Neural crest cell (in vitro differentiated cells): ENCODE data around the gene GMIP. TPM values are rescaled to one million over a fixed set of nuclear protein-coding genes. Genes with fewer than 3 reads are reported as not detected.
"Not testable (repeated sequence)": the region's sequence is repeated elsewhere in the genome, so short reads cannot be mapped to it uniquely, and the experiment has no call there.

ENCODE experiments used
- DNase-seq: peaks from one replicate; pipeline ENCODE4 v3.0.0; 2021; ENCODE audit warnings: low read depth, mixed read lengths, low spot score
- H3K27ac Mint-ChIP-seq: one replicate; pipeline ENCODE4 v1.8.0; 2021; ENCODE audit warnings: mild to moderate bottlenecking, mixed read lengths; ENCODE audit not compliant: unreplicated experiment
- H3K27me3 Mint-ChIP-seq: 2 replicates; pipeline ENCODE4 v1.8.0; 2021; ENCODE audit warnings: low read depth, mild to moderate bottlenecking, mixed read lengths
- H3K36me3 Mint-ChIP-seq: 2 replicates; pipeline ENCODE4 v1.8.0; 2021; ENCODE audit warnings: low read depth, mild to moderate bottlenecking, mixed read lengths
- H3K4me1 Mint-ChIP-seq: 2 replicates; pipeline ENCODE4 v1.8.0; 2021; ENCODE audit warnings: mixed read lengths
- H3K4me3 Mint-ChIP-seq: one replicate; pipeline ENCODE4 v1.8.0; 2021; ENCODE audit warnings: mild to moderate bottlenecking, mixed read lengths
- H3K9me3 Mint-ChIP-seq: 2 replicates; pipeline ENCODE4 v1.8.0; 2021; ENCODE audit warnings: mixed read lengths
- long read RNA-seq: library from polyadenylated mRNA; unstranded; transcript quantifications from one replicate; pipeline ENCODE4 v2.0.0, GENCODE V29; 2020
- total RNA-seq: library from RNA; stranded (reverse); gene quantifications from 2 replicates; pipeline ENCODE4 v1.2.1, GENCODE V29; 2021
- TF ChIP-seq, protein P1 (sequence below): fragments of 200-600 bp; sonication (generic); conservative IDR thresholded peaks from 2 replicates; pipeline ENCODE4 v1.5.0; 2021; ENCODE audit warnings: antibody characterized with exemption, mild to moderate bottlenecking

Gene GMIP, protein sequence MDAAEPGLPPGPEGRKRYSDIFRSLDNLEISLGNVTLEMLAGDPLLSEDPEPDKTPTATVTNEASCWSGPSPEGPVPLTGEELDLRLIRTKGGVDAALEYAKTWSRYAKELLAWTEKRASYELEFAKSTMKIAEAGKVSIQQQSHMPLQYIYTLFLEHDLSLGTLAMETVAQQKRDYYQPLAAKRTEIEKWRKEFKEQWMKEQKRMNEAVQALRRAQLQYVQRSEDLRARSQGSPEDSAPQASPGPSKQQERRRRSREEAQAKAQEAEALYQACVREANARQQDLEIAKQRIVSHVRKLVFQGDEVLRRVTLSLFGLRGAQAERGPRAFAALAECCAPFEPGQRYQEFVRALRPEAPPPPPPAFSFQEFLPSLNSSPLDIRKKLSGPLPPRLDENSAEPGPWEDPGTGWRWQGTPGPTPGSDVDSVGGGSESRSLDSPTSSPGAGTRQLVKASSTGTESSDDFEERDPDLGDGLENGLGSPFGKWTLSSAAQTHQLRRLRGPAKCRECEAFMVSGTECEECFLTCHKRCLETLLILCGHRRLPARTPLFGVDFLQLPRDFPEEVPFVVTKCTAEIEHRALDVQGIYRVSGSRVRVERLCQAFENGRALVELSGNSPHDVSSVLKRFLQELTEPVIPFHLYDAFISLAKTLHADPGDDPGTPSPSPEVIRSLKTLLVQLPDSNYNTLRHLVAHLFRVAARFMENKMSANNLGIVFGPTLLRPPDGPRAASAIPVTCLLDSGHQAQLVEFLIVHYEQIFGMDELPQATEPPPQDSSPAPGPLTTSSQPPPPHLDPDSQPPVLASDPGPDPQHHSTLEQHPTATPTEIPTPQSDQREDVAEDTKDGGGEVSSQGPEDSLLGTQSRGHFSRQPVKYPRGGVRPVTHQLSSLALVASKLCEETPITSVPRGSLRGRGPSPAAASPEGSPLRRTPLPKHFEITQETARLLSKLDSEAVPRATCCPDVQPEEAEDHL
- total RNA-seq: 20.6 and 25.1 TPM in 2 replicates
- long read RNA-seq: 0 reads

DNA sequence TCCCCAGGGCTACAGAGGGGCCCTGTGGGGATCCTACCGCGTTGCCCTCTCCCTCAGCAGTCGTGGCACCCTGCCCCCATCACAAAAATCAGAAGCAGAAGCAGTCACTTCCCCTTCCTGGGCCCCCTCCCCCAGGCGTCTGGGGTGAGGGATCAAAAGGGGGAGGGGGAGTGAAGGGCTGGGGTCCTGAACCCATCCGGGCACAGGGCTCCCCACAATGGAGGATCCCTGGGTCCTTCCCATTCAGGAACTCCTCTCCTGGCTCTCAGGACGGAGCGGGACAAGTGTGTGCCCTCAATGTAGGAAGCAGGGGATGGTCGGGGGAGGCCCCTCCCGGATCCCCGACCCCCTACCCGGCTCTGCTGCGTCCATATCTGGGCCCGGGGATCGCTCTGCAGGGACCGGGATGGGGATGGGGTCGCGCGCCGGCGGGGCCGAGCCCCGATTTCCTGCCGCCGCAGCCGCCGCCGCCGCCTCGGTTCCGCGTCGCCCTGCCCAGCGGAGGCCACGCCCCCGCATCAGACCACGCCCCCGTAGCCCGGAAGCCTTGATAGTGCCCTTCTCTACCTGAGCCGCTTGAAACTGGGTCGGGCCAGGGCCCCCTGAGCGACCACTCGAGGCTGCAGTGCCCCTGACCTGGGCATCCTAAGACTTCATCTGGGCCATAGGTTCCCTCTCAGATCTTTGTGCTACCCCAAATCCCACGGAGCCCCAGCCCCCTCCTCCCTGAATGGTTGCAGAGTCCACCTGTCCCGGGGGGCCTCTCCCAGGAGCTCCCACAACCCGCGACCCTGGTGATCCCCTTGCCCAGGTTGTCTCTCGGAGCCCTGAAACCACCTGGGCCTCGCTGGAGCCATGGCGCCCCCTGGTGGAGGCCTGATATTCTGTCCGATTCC lies at the start of gene GMIP:
Gene GMIP, minus strand, starts transcription at position 500 of the 896 bp plus-strand sequence. Its CDS starts 128 bp downstream, at position 372.
- DNase-seq: peak; percentile 79
- H3K27me3 Mint-ChIP-seq: peaks cover 3% of the 10 kb centered on the region
- H3K9me3 Mint-ChIP-seq: no peaks in the 10 kb centered on the region
- peaks cover 17% of the 10 kb centered on the region for H3K4me1 Mint-ChIP-seq
- TF ChIP-seq, protein P1, sequence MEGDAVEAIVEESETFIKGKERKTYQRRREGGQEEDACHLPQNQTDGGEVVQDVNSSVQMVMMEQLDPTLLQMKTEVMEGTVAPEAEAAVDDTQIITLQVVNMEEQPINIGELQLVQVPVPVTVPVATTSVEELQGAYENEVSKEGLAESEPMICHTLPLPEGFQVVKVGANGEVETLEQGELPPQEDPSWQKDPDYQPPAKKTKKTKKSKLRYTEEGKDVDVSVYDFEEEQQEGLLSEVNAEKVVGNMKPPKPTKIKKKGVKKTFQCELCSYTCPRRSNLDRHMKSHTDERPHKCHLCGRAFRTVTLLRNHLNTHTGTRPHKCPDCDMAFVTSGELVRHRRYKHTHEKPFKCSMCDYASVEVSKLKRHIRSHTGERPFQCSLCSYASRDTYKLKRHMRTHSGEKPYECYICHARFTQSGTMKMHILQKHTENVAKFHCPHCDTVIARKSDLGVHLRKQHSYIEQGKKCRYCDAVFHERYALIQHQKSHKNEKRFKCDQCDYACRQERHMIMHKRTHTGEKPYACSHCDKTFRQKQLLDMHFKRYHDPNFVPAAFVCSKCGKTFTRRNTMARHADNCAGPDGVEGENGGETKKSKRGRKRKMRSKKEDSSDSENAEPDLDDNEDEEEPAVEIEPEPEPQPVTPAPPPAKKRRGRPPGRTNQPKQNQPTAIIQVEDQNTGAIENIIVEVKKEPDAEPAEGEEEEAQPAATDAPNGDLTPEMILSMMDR: peak; percentile 94
- no peaks in the 10 kb centered on the region for H3K36me3 Mint-ChIP-seq
- H3K4me3 Mint-ChIP-seq: peak within 1 kb of the TSS; percentile 94
- H3K27ac Mint-ChIP-seq: peak within 1 kb of the TSS; percentile 95

DNA sequence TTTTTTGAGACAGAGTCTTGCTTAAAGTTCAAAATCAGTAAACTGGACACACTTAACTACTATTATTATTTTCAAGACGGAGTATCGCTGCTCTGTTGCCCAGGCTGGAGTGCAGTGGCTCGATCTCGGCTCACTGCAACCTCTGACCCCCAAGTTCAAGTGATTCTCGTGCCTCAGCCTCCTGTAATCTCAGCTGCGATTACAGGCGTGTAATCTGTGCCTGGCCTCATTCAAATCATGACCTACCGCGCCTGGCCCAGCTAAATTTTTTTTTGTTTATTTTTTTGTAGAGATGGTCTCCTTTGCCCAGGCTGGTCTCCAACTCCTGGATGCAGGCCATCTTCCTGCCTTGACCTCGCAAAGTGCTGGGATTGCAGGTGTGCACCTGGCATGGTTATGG lies 48.2 kb upstream of the GMIP start:
- Mint-ChIP-seq H3K27me3 (no peaks in the 10 kb centered on the region), H3K4me3 (no peak overlapping the region), H3K27ac (no peak overlapping the region), H3K9me3 (peaks cover 9% of the 10 kb centered on the region), H3K4me1 (no peaks in the 10 kb centered on the region), H3K36me3 (peaks cover 5% of the 10 kb centered on the region)
- TF ChIP-seq, protein P1: no peak
- no peak for DNase-seq

- H3K4me3 Mint-ChIP-seq, H3K27ac Mint-ChIP-seq, H3K27me3 Mint-ChIP-seq, H3K4me1 Mint-ChIP-seq, DNase-seq: not testable (repeated sequence)
- Mint-ChIP-seq H3K36me3 (peaks cover 11% of the 10 kb centered on the region), H3K9me3 (peaks cover 11% of the 10 kb centered on the region)
Observed at GRCh38 chr19:19689023-19689422, 45.6 kb upstream of the GMIP start.

- Mint-ChIP-seq H3K27me3 (no peaks in the 10 kb centered on the region), H3K36me3 (peaks cover 28% of the 10 kb centered on the region), H3K9me3 (peaks cover 18% of the 10 kb centered on the region), H3K4me1 (no peaks in the 10 kb centered on the region), H3K4me3 (no peak overlapping the region), H3K27ac (peak overlapping the region; percentile 75)
- DNase-seq: no peak
- TF ChIP-seq, protein P1: no peak
Observed at GRCh38 chr19:19687090-19687489, 43.6 kb upstream of the GMIP start.

GRCh38 chr19:19686580-19686979 lies 43.1 kb upstream of the GMIP start:
- Mint-ChIP-seq H3K4me1 (no peaks in the 10 kb centered on the region), H3K27ac (no peak overlapping the region), H3K36me3 (peaks cover 28% of the 10 kb centered on the region), H3K4me3 (no peak overlapping the region), H3K27me3 (no peaks in the 10 kb centered on the region), H3K9me3 (peaks cover 18% of the 10 kb centered on the region)
- no peak for DNase-seq
- TF ChIP-seq, protein P1: no peak

GRCh38 chr19:19686119-19686518 lies 42.7 kb upstream of the GMIP start:
- H3K27ac Mint-ChIP-seq, H3K27me3 Mint-ChIP-seq, H3K4me1 Mint-ChIP-seq, DNase-seq, H3K4me3 Mint-ChIP-seq: not testable (repeated sequence)
- Mint-ChIP-seq H3K9me3 (peaks cover 18% of the 10 kb centered on the region), H3K36me3 (peaks cover 33% of the 10 kb centered on the region)
